GM18502 (cell line): Measurements from ENCODE around the gene GSG1L.
"Not testable (repeated sequence)": the region's sequence is repeated elsewhere in the genome, so short reads cannot be mapped to it uniquely, and the experiment has no call there.

ENCODE experiments used
- ATAC-seq: cut with Tn5 transposase; IDR thresholded peaks from one replicate; pipeline ENCODE4 v1.9.1; 2021; ENCODE audit warnings: mild to moderate bottlenecking; ENCODE audit not compliant: unreplicated experiment, poor library complexity

GSG1L gene

GRCh38 chr16:27749946-27750345 lies 313.6 kb downstream of the GSG1L start:
- ATAC-seq = no peak

GRCh38 chr16:27749547-27749875 lies 314.0 kb downstream of the GSG1L start:
- no peak for ATAC-seq

- ATAC-seq = no peak
Observed at GRCh38 chr16:27748868-27749546, 314.5 kb downstream of the GSG1L start.

GRCh38 chr16:27747946-27748345 lies 315.6 kb downstream of the GSG1L start:
- ATAC-seq = no peak

- ATAC-seq = no peak
Observed at GRCh38 chr16:27746076-27746855, 317.2 kb downstream of the GSG1L start.

GRCh38 chr16:27745348-27745747 lies 318.2 kb downstream of the GSG1L start:
- no peak for ATAC-seq

GRCh38 chr16:27743963-27744362 lies 319.6 kb downstream of the GSG1L start:
- ATAC-seq = no peak

- not testable (repeated sequence) for ATAC-seq
Observed at GRCh38 chr16:27743001-27743400, 320.5 kb downstream of the GSG1L start.

- ATAC-seq = no peak
Observed at GRCh38 chr16:27742333-27742732, 321.2 kb downstream of the GSG1L start.

GRCh38 chr16:27740496-27741201 lies 322.9 kb downstream of the GSG1L start:
- no peak for ATAC-seq

GRCh38 chr16:27739606-27740357 lies 323.7 kb downstream of the GSG1L start:
- no peak for ATAC-seq

- no peak for ATAC-seq
Observed at GRCh38 chr16:27738596-27738995, 324.9 kb downstream of the GSG1L start.
